Neural progenitor cell (in vitro differentiated cells): Measurements from ENCODE around the gene AK5. TPM values are rescaled to one million over a fixed set of nuclear protein-coding genes. Genes with fewer than 3 reads are reported as not detected.
"Not testable (repeated sequence)": the region's sequence is repeated elsewhere in the genome, so short reads cannot be mapped to it uniquely, and the experiment has no call there.

ENCODE experiments used
- DNase-seq: peaks from one replicate; pipeline ENCODE4 v3.0.0-alpha.2; 2016; ENCODE audit warnings: low spot score
- H2AFZ ChIP-seq: fragments of 200-600 bp; sonication (generic); replicated peaks from 2 replicates; pipeline ENCODE4 v1.6.1; 2016; ENCODE audit warnings: antibody characterized with exemption
- H3F3A ChIP-seq: fragments of 200-600 bp; sonication (generic); 2 replicates; pipeline ENCODE4 v1.6.1; 2016; ENCODE audit warnings: antibody characterized with exemption, low read depth
- H3K27ac ChIP-seq: fragments of 200-600 bp; sonication (generic); 2 replicates; pipeline ENCODE4 v1.5.1; 2016; ENCODE audit warnings: mild to moderate bottlenecking
- H3K27me3 ChIP-seq: fragments of 200-600 bp; sonication (generic); 2 replicates; pipeline ENCODE4 v1.6.1; 2016; ENCODE audit warnings: mild to moderate bottlenecking, moderate library complexity
- H3K36me3 ChIP-seq: fragments of 200-600 bp; sonication (generic); 2 replicates; pipeline ENCODE4 v1.5.1; 2016
- H3K4me1 ChIP-seq: fragments of 200-600 bp; sonication (generic); 2 replicates; pipeline ENCODE4 v1.6.1; 2016; ENCODE audit warnings: mixed run types
- H3K4me2 ChIP-seq: fragments of 200-600 bp; sonication (generic); 2 replicates; pipeline ENCODE4 v1.6.1; 2016
- H3K4me3 ChIP-seq: fragments of 200-600 bp; sonication (generic); 2 replicates; pipeline ENCODE4 v1.5.1; 2016
- H3K79me2 ChIP-seq: fragments of 200-600 bp; sonication (generic); 2 replicates; pipeline ENCODE4 v1.6.1; 2016; ENCODE audit warnings: low read depth
- H3K9ac ChIP-seq: fragments of 200-600 bp; sonication (generic); 2 replicates; pipeline ENCODE4 v1.6.1; 2016
- H3K9me3 ChIP-seq: fragments of 200-600 bp; sonication (generic); 2 replicates; pipeline ENCODE4 v1.5.1; 2016; ENCODE audit warnings: low read depth
- H4K20me1 ChIP-seq: fragments of 200-600 bp; sonication (generic); 2 replicates; pipeline ENCODE4 v1.6.1; 2016; ENCODE audit warnings: low read depth
- H3K27ac Mint-ChIP-seq: 3 replicates; pipeline ENCODE4 v1.8.0; 2021; ENCODE audit warnings: mixed read lengths
- H3K27me3 Mint-ChIP-seq: 2 replicates; pipeline ENCODE4 v1.8.0; 2022; ENCODE audit warnings: low read depth, mild to moderate bottlenecking, inconsistent platforms, moderate library complexity, mixed read lengths; ENCODE audit not compliant: insufficient read depth
- H3K36me3 Mint-ChIP-seq: 3 replicates; pipeline ENCODE4 v1.8.0; 2021; ENCODE audit warnings: mixed read lengths
- H3K4me1 Mint-ChIP-seq: 3 replicates; pipeline ENCODE4 v1.8.0; 2021; ENCODE audit warnings: mixed read lengths
- H3K4me3 Mint-ChIP-seq: 3 replicates; pipeline ENCODE4 v1.8.0; 2021; ENCODE audit warnings: mild to moderate bottlenecking, moderate library complexity, mixed read lengths
- H3K9me3 Mint-ChIP-seq: 3 replicates; pipeline ENCODE4 v1.8.0; 2020; ENCODE audit warnings: mixed read lengths
- EZH2 ChIP-seq: fragments of 200-600 bp; sonication (generic); IDR thresholded peaks from 2 replicates; pipeline ENCODE4 v1.6.1; 2017; ENCODE audit warnings: antibody characterized with exemption, mild to moderate bottlenecking, moderate library complexity
- EZH2phosphoT487 ChIP-seq: fragments of 200-600 bp; sonication (generic); IDR thresholded peaks from 2 replicates; pipeline ENCODE4 v1.6.1; 2017; ENCODE audit warnings: antibody characterized with exemption
- total RNA-seq: library from RNA; depleted of rRNA; stranded (reverse); fragments of >200 nt; gene quantifications from 2 replicates; pipeline ENCODE4 v1.2.3, GENCODE V29; 2015; ENCODE audit warnings: low replicate concordance
- TF ChIP-seq, protein P1 (sequence below): fragments of 200-600 bp; sonication (generic); IDR thresholded peaks from 2 replicates; pipeline ENCODE4 v1.5.1; 2017; ENCODE audit warnings: antibody characterized with exemption, mild to moderate bottlenecking

Gene AK5
- total RNA-seq, 1 donor from 2014 or later: 1.8 TPM

DNA sequence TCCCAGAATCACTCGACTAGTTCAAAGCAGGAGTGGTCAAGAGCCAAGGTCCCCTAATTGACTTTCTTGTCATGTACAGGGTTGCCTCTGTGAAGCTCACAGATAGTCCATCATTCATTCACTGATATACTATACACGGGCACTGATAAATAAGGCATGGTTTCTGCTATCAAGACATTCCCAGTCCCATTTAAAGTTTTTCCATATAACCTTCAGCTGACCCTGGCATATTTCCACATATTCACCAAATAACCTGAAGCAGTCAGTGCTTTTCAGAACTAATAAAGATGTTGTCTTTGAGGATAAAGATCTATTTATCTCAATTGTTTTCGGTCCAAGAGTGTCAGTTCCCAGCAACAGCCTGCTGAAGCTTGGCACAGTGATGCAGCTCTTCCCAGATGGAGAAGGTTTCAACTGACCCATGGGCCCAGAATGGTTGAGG, 227.3 kb downstream of the AK5 start:
- Mint-ChIP-seq H3K4me1 (peaks cover 3% of the 10 kb centered on the region), H3K27me3 (no peaks in the 10 kb centered on the region), H3K4me3 (no peak overlapping the region), H3K27ac (no peak overlapping the region), H3K36me3 (no peaks in the 10 kb centered on the region), H3K9me3 (no peaks in the 10 kb centered on the region)
- Histone ChIP-seq H3K4me1 (peaks cover 5% of the 10 kb centered on the region), H4K20me1 (no peaks in the 10 kb centered on the region), H3K27me3 (no peaks in the 10 kb centered on the region), H3K27ac (no peak overlapping the region), H3K4me3 (no peak overlapping the region), H3K4me2 (no peak overlapping the region), H3F3A (no peaks in the 10 kb centered on the region), H2AFZ (no peak overlapping the region), H3K9ac (no peak overlapping the region), H3K36me3 (no peaks in the 10 kb centered on the region), H3K79me2 (no peaks in the 10 kb centered on the region), H3K9me3 (no peaks in the 10 kb centered on the region)
- no peak for DNase-seq
- TF ChIP-seq, protein P1, sequence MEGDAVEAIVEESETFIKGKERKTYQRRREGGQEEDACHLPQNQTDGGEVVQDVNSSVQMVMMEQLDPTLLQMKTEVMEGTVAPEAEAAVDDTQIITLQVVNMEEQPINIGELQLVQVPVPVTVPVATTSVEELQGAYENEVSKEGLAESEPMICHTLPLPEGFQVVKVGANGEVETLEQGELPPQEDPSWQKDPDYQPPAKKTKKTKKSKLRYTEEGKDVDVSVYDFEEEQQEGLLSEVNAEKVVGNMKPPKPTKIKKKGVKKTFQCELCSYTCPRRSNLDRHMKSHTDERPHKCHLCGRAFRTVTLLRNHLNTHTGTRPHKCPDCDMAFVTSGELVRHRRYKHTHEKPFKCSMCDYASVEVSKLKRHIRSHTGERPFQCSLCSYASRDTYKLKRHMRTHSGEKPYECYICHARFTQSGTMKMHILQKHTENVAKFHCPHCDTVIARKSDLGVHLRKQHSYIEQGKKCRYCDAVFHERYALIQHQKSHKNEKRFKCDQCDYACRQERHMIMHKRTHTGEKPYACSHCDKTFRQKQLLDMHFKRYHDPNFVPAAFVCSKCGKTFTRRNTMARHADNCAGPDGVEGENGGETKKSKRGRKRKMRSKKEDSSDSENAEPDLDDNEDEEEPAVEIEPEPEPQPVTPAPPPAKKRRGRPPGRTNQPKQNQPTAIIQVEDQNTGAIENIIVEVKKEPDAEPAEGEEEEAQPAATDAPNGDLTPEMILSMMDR: no peak
- no peak for TF ChIP-seq EZH2
- TF ChIP-seq EZH2phosphoT487: no peak

DNA sequence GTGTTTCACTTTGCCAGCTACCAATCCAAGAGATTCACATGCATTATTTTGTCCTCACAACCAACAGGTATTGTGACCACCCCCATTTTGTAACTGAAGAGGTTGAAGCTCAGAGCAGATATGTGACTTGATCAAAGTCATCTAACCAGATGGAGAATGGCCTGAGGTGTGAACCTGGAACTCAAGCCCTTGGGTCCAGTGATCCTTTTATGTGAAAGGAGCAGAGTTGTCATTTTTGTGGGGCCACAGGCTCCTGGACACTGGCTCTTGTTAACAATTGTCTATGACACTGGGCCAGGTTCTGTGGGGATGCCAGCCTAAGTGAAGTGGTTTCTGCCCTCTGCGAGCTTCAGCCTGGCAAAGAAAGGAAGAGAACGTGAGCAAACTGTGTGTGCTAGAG, 228.1 kb downstream of the AK5 start:
- no peak overlapping the region for H3K4me3 ChIP-seq
- no peak overlapping the region for H3K9ac ChIP-seq
- DNase-seq: no peak
- Mint-ChIP-seq H3K36me3 (no peaks in the 10 kb centered on the region), H3K4me1 (peaks cover 11% of the 10 kb centered on the region), H3K9me3 (no peaks in the 10 kb centered on the region), H3K4me3 (no peak overlapping the region), H3K27me3 (no peaks in the 10 kb centered on the region), H3K27ac (no peak overlapping the region)
- H3K27me3 ChIP-seq: no peaks in the 10 kb centered on the region
- H3K4me1 ChIP-seq: peaks cover 12% of the 10 kb centered on the region
- peaks cover 2% of the 10 kb centered on the region for H3F3A ChIP-seq
- H3K27ac ChIP-seq: no peak overlapping the region
- no peak overlapping the region for H3K4me2 ChIP-seq
- H4K20me1 ChIP-seq: no peaks in the 10 kb centered on the region
- no peak overlapping the region for H2AFZ ChIP-seq
- TF ChIP-seq, protein P1: no peak
- no peak for TF ChIP-seq EZH2
- no peaks in the 10 kb centered on the region for H3K79me2 ChIP-seq
- H3K36me3 ChIP-seq: no peaks in the 10 kb centered on the region
- no peaks in the 10 kb centered on the region for H3K9me3 ChIP-seq

DNA sequence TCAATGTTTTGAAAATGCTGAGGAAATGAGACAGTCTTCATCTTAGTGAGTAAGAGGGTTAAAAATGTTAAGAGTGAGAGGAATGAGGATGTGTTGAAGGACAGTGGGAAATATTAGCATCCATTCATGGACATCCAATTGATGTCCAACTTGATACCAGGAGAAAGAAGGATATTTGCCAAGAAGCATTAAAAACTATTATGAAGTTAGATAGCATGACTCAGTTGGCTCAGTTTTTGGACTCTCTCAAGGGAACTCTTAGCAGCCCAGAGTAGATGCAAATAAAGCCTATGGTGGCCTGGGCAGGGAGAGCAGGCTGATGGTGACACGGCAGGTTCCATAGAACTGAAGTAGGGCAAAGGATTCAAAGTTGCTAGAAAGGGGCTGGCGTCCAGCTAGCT, 229.6 kb downstream of the AK5 start:
- Mint-ChIP-seq H3K36me3 (no peaks in the 10 kb centered on the region), H3K9me3 (no peaks in the 10 kb centered on the region), H3K27ac (no peak overlapping the region), H3K4me1 (peaks cover 21% of the 10 kb centered on the region), H3K27me3 (no peaks in the 10 kb centered on the region), H3K4me3 (no peak overlapping the region)
- no peaks in the 10 kb centered on the region for H3K9me3 ChIP-seq
- peaks cover 18% of the 10 kb centered on the region for H3K4me1 ChIP-seq
- H3K4me2 ChIP-seq: no peak overlapping the region
- H3K4me3 ChIP-seq: no peak overlapping the region
- H3K79me2 ChIP-seq: no peaks in the 10 kb centered on the region
- H3K27ac ChIP-seq: no peak overlapping the region
- no peaks in the 10 kb centered on the region for H4K20me1 ChIP-seq
- DNase-seq: no peak
- H3F3A ChIP-seq: peaks cover 7% of the 10 kb centered on the region
- H3K36me3 ChIP-seq: no peaks in the 10 kb centered on the region
- no peak overlapping the region for H2AFZ ChIP-seq
- TF ChIP-seq EZH2 (no peak), EZH2phosphoT487 (no peak)
- TF ChIP-seq, protein P1: no peak
- no peaks in the 10 kb centered on the region for H3K27me3 ChIP-seq
- no peak overlapping the region for H3K9ac ChIP-seq

DNA sequence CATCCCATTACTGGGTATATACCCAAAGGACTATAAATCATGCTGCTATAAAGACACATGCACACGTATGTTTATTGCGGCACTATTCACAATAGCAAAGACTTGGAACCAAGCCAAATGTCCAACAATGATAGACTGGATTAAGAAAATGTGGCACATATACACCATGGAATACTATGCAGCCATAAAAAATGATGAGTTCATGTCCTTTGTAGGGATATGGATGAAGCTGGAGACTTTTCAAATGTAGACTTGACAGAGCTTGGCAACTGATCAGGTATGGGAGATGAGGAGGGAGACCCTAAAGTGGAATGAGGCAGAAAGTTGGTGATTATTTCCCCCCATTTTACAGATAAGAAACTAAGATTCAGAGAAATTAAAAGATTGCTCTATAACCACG, 230.8 kb downstream of the AK5 start:
- H3K36me3 ChIP-seq, H3K9me3 Mint-ChIP-seq, H3K9me3 ChIP-seq, H3K9ac ChIP-seq, H3K27ac ChIP-seq, H4K20me1 ChIP-seq, H3K27me3 ChIP-seq, H3K79me2 ChIP-seq, H3K27ac Mint-ChIP-seq, H3K4me3 Mint-ChIP-seq, H3F3A ChIP-seq, H2AFZ ChIP-seq, H3K36me3 Mint-ChIP-seq, H3K4me3 ChIP-seq, DNase-seq, H3K27me3 Mint-ChIP-seq, H3K4me2 ChIP-seq: not testable (repeated sequence)
- H3K4me1 ChIP-seq: peaks cover 18% of the 10 kb centered on the region
- peaks cover 21% of the 10 kb centered on the region for H3K4me1 Mint-ChIP-seq
